ENCODE measurements around the gene ARIH1.

The ARIH1 gene

GRCh38 chr15:72545156-72545555, 71.0 kb downstream of the ARIH1 start:
- Histone ChIP-seq H3K4me3 (ENCODE audit: low read depth in 1 of 2, low read length in 2 of 2) (no peak overlapping the region), H3K27me3 (ENCODE audit: control insufficient read depth in 1 of 2, insufficient read depth in 2 of 2, low read length in 2 of 2) (no peaks in the 10 kb centered on the region), H3K9me3 (ENCODE audit: low read length) (no peaks in the 10 kb centered on the region), H3K4me1 (ENCODE audit: insufficient read depth, low read length) (no peaks in the 10 kb centered on the region), H3K9ac (ENCODE audit: low read length) (no peak overlapping the region), H3K27ac (ENCODE audit: low read depth, low read length) (no peak overlapping the region), H3K36me3 (ENCODE audit: insufficient read depth, low read length) (peaks cover 18% of the 10 kb centered on the region)

- Histone ChIP-seq H3K27me3 (ENCODE audit: control insufficient read depth in 1 of 2, insufficient read depth in 2 of 2, low read length in 2 of 2) (no peaks in the 10 kb centered on the region), H3K4me1 (ENCODE audit: insufficient read depth, low read length) (no peaks in the 10 kb centered on the region), H3K9ac (ENCODE audit: low read length) (no peak overlapping the region), H3K27ac (ENCODE audit: low read depth, low read length) (no peak overlapping the region), H3K4me3 (ENCODE audit: low read depth in 1 of 2, low read length in 2 of 2) (no peak overlapping the region), H3K9me3 (ENCODE audit: low read length) (no peaks in the 10 kb centered on the region), H3K36me3 (ENCODE audit: insufficient read depth, low read length) (peaks cover 21% of the 10 kb centered on the region)
These were observed 80.6 kb downstream of the ARIH1 start for GRCh38 chr15:72554471-72555425.

GRCh38 chr15:72559781-72560180, 85.7 kb downstream of the ARIH1 start:
- Histone ChIP-seq H3K4me3 (ENCODE audit: low read depth in 1 of 2, low read length in 2 of 2) (no peak overlapping the region), H3K36me3 (ENCODE audit: insufficient read depth, low read length) (peaks cover 45% of the 10 kb centered on the region)

GRCh38 chr15:72560458-72560857, 86.3 kb downstream of the ARIH1 start:
- no peaks in the 10 kb centered on the region for H3K4me1 ChIP-seq (ENCODE audit: insufficient read depth, low read length)
- H3K36me3 ChIP-seq (ENCODE audit: insufficient read depth, low read length) = peaks cover 42% of the 10 kb centered on the region
- no peak overlapping the region for H3K4me3 ChIP-seq (ENCODE audit: low read depth in 1 of 2, low read length in 2 of 2)
- no peak overlapping the region for H3K9ac ChIP-seq (ENCODE audit: low read length)
- H3K27me3 ChIP-seq (ENCODE audit: control insufficient read depth in 1 of 2, insufficient read depth in 2 of 2, low read length in 2 of 2) = no peaks in the 10 kb centered on the region
- H3K27ac ChIP-seq (ENCODE audit: low read depth, low read length) = no peak overlapping the region
- H3K9me3 ChIP-seq (ENCODE audit: low read length) = no peaks in the 10 kb centered on the region

More at GRCh38 chr15:72559781-72560180, 85.7 kb downstream of the ARIH1 start:
- no peaks in the 10 kb centered on the region for H3K9me3 ChIP-seq (ENCODE audit: low read length)
- no peak overlapping the region for H3K9ac ChIP-seq (ENCODE audit: low read length)
- H3K27ac ChIP-seq (ENCODE audit: low read depth, low read length) = no peak overlapping the region
- no peaks in the 10 kb centered on the region for H3K27me3 ChIP-seq (ENCODE audit: control insufficient read depth in 1 of 2, insufficient read depth in 2 of 2, low read length in 2 of 2)
- H3K4me1 ChIP-seq (ENCODE audit: insufficient read depth, low read length) = no peaks in the 10 kb centered on the region

GRCh38 chr15:72562386-72562785, 88.3 kb downstream of the ARIH1 start:
- H3K27ac ChIP-seq (ENCODE audit: low read depth, low read length) = no peak overlapping the region
- no peaks in the 10 kb centered on the region for H3K4me1 ChIP-seq (ENCODE audit: insufficient read depth, low read length)
- no peak overlapping the region for H3K9ac ChIP-seq (ENCODE audit: low read length)
- no peak overlapping the region for H3K4me3 ChIP-seq (ENCODE audit: low read depth in 1 of 2, low read length in 2 of 2)
- H3K27me3 ChIP-seq (ENCODE audit: control insufficient read depth in 1 of 2, insufficient read depth in 2 of 2, low read length in 2 of 2) = no peaks in the 10 kb centered on the region
- H3K9me3 ChIP-seq (ENCODE audit: low read length) = no peaks in the 10 kb centered on the region
- H3K36me3 ChIP-seq (ENCODE audit: insufficient read depth, low read length) = peaks cover 40% of the 10 kb centered on the region

GRCh38 chr15:72562878-72563277, 88.7 kb downstream of the ARIH1 start:
- H3K27ac ChIP-seq (ENCODE audit: low read depth, low read length) = no peak overlapping the region
- peaks cover 40% of the 10 kb centered on the region for H3K36me3 ChIP-seq (ENCODE audit: insufficient read depth, low read length)
- H3K4me1 ChIP-seq (ENCODE audit: insufficient read depth, low read length) = no peaks in the 10 kb centered on the region
- no peak overlapping the region for H3K9ac ChIP-seq (ENCODE audit: low read length)
- no peaks in the 10 kb centered on the region for H3K27me3 ChIP-seq (ENCODE audit: control insufficient read depth in 1 of 2, insufficient read depth in 2 of 2, low read length in 2 of 2)
- no peak overlapping the region for H3K4me3 ChIP-seq (ENCODE audit: low read depth in 1 of 2, low read length in 2 of 2)
- H3K9me3 ChIP-seq (ENCODE audit: low read length) = no peaks in the 10 kb centered on the region

- Histone ChIP-seq H3K4me3 (ENCODE audit: low read depth in 1 of 2, low read length in 2 of 2) (no peak overlapping the region), H3K9me3 (ENCODE audit: low read length) (no peaks in the 10 kb centered on the region), H3K36me3 (ENCODE audit: insufficient read depth, low read length) (peaks cover 44% of the 10 kb centered on the region), H3K27me3 (ENCODE audit: control insufficient read depth in 1 of 2, insufficient read depth in 2 of 2, low read length in 2 of 2) (no peaks in the 10 kb centered on the region), H3K9ac (ENCODE audit: low read length) (no peak overlapping the region), H3K4me1 (ENCODE audit: insufficient read depth, low read length) (no peaks in the 10 kb centered on the region), H3K27ac (ENCODE audit: low read depth, low read length) (no peak overlapping the region)
These were observed 90.0 kb downstream of the ARIH1 start for GRCh38 chr15:72564091-72564490.

- no peak overlapping the region for H3K27ac ChIP-seq (ENCODE audit: low read depth, low read length)
- no peaks in the 10 kb centered on the region for H3K9me3 ChIP-seq (ENCODE audit: low read length)
- H3K4me1 ChIP-seq (ENCODE audit: insufficient read depth, low read length) = no peaks in the 10 kb centered on the region
- no peak overlapping the region for H3K9ac ChIP-seq (ENCODE audit: low read length)
- no peaks in the 10 kb centered on the region for H3K27me3 ChIP-seq (ENCODE audit: control insufficient read depth in 1 of 2, insufficient read depth in 2 of 2, low read length in 2 of 2)
- peaks cover 42% of the 10 kb centered on the region for H3K36me3 ChIP-seq (ENCODE audit: insufficient read depth, low read length)
- no peak overlapping the region for H3K4me3 ChIP-seq (ENCODE audit: low read depth in 1 of 2, low read length in 2 of 2)
These were observed 92.8 kb downstream of the ARIH1 start for GRCh38 chr15:72566973-72567372.

- H3K9ac ChIP-seq (ENCODE audit: low read length) = no peak overlapping the region
- H3K4me3 ChIP-seq (ENCODE audit: low read depth in 1 of 2, low read length in 2 of 2) = no peak overlapping the region
- H3K4me1 ChIP-seq (ENCODE audit: insufficient read depth, low read length) = no peaks in the 10 kb centered on the region
- no peaks in the 10 kb centered on the region for H3K27me3 ChIP-seq (ENCODE audit: control insufficient read depth in 1 of 2, insufficient read depth in 2 of 2, low read length in 2 of 2)
- H3K9me3 ChIP-seq (ENCODE audit: low read length) = no peaks in the 10 kb centered on the region
- H3K36me3 ChIP-seq (ENCODE audit: insufficient read depth, low read length) = peaks cover 36% of the 10 kb centered on the region
- no peak overlapping the region for H3K27ac ChIP-seq (ENCODE audit: low read depth, low read length)
These were observed 95.9 kb downstream of the ARIH1 start for GRCh38 chr15:72570059-72570458.

- no peaks in the 10 kb centered on the region for H3K9me3 ChIP-seq (ENCODE audit: low read length)
- peaks cover 46% of the 10 kb centered on the region for H3K36me3 ChIP-seq (ENCODE audit: insufficient read depth, low read length)
- no peak overlapping the region for H3K4me3 ChIP-seq (ENCODE audit: low read depth in 1 of 2, low read length in 2 of 2)
These were observed 105.7 kb downstream of the ARIH1 start for GRCh38 chr15:72579814-72580213.

GRCh38 chr15:72584006-72584405, 109.9 kb downstream of the ARIH1 start:
- H3K36me3 ChIP-seq (ENCODE audit: insufficient read depth, low read length) = peaks cover 36% of the 10 kb centered on the region
- H3K27ac ChIP-seq (ENCODE audit: low read depth, low read length) = no peak overlapping the region
- H3K9ac ChIP-seq (ENCODE audit: low read length) = no peak overlapping the region
- no peaks in the 10 kb centered on the region for H3K9me3 ChIP-seq (ENCODE audit: low read length)
- no peaks in the 10 kb centered on the region for H3K4me1 ChIP-seq (ENCODE audit: insufficient read depth, low read length)
- no peak overlapping the region for H3K4me3 ChIP-seq (ENCODE audit: low read depth in 1 of 2, low read length in 2 of 2)
- H3K27me3 ChIP-seq (ENCODE audit: control insufficient read depth in 1 of 2, insufficient read depth in 2 of 2, low read length in 2 of 2) = no peaks in the 10 kb centered on the region

More at GRCh38 chr15:72579814-72580213, 105.7 kb downstream of the ARIH1 start:
- H3K4me1 ChIP-seq (ENCODE audit: insufficient read depth, low read length) = no peaks in the 10 kb centered on the region
- H3K27ac ChIP-seq (ENCODE audit: low read depth, low read length) = no peak overlapping the region
- H3K9ac ChIP-seq (ENCODE audit: low read length) = no peak overlapping the region
- H3K27me3 ChIP-seq (ENCODE audit: control insufficient read depth in 1 of 2, insufficient read depth in 2 of 2, low read length in 2 of 2) = no peaks in the 10 kb centered on the region

GRCh38 chr15:72585025-72585424, 110.9 kb downstream of the ARIH1 start:
- peaks cover 36% of the 10 kb centered on the region for H3K36me3 ChIP-seq (ENCODE audit: insufficient read depth, low read length)
- H3K27me3 ChIP-seq (ENCODE audit: control insufficient read depth in 1 of 2, insufficient read depth in 2 of 2, low read length in 2 of 2) = no peaks in the 10 kb centered on the region
- no peaks in the 10 kb centered on the region for H3K9me3 ChIP-seq (ENCODE audit: low read length)
- H3K9ac ChIP-seq (ENCODE audit: low read length) = no peak overlapping the region
- no peak overlapping the region for H3K27ac ChIP-seq (ENCODE audit: low read depth, low read length)
- no peaks in the 10 kb centered on the region for H3K4me1 ChIP-seq (ENCODE audit: insufficient read depth, low read length)
- H3K4me3 ChIP-seq (ENCODE audit: low read depth in 1 of 2, low read length in 2 of 2) = no peak overlapping the region
